Esophagus (tissue), 2 donors: ENCODE measurements around the gene SLC4A4. TPM values are rescaled to one million over a fixed set of nuclear protein-coding genes. Genes with fewer than 3 reads are reported as not detected.

ENCODE experiments used
- H3K27ac ChIP-seq, 2 donors: one replicate each; pipeline ENCODE4 v1.5.1; 2013; ENCODE audit warnings: low read depth in 2 of 2, mild to moderate bottlenecking in 2 of 2, inconsistent platforms in 1 of 2, low read length in 1 of 2, moderate library complexity in 1 of 2
- H3K27me3 ChIP-seq, 2 donors: one replicate each; pipeline ENCODE4 v1.6.1; 2013; ENCODE audit warnings: low read length in 2 of 2, control low read depth in 1 of 2, mild to moderate bottlenecking in 1 of 2; ENCODE audit not compliant: insufficient read depth in 2 of 2, control insufficient read depth in 1 of 2
- H3K36me3 ChIP-seq, 2 donors: one replicate each; pipeline ENCODE4 v1.6.1; 2013; ENCODE audit warnings: low read length in 1 of 2; ENCODE audit not compliant: control insufficient read depth in 2 of 2, insufficient read depth in 2 of 2
- H3K4me1 ChIP-seq, 2 donors: one replicate each; pipeline ENCODE4 v1.6.1; 2013; ENCODE audit warnings: low read length in 1 of 2; ENCODE audit not compliant: control insufficient read depth in 2 of 2, insufficient read depth in 2 of 2
- H3K4me3 ChIP-seq, 2 donors: one replicate each; pipeline ENCODE4 v1.5.1; 2013; ENCODE audit warnings: low read length in 2 of 2, mild to moderate bottlenecking in 2 of 2, low read depth in 1 of 2, moderate library complexity in 1 of 2
- H3K9me3 ChIP-seq, 2 donors: one replicate each; pipeline ENCODE4 v1.6.1; 2013; ENCODE audit warnings: mild to moderate bottlenecking in 2 of 2, low read depth in 1 of 2, low read length in 1 of 2, moderate library complexity in 1 of 2; ENCODE audit not compliant: control insufficient read depth in 2 of 2, insufficient read depth in 1 of 2
- WGBS, 2 donors: extraction: QIAGEN DNeasy Blood & Tissue Kit; methylation state at CpG; one replicate each; pipeline ENCODE4 v1.1.7; 2013; 5-methylcytosine and 5-hydroxymethylcytosine counted together
- polyA plus RNA-seq, 2 donors: library from polyadenylated mRNA; stranded (reverse); fragments of 200-250 nt; gene quantifications; one replicate each; pipeline ENCODE4 v1.2.3, GENCODE V29; 2013
- donor health status: healthy with polysubstance abuse.
- donor health status: Bipolar disorder and iron deficiency.

SLC4A4 gene
- polyA plus RNA-seq, 2 donors = 0.39 to 0.75 TPM

- WGBS, 2 donors = 96 to 97% methylated on average over 2 of the region's 2 CpGs
- H3K4me1 ChIP-seq = no peaks in the 10 kb centered on the region
- H3K27ac ChIP-seq = no peak overlapping the region
- H3K4me3 ChIP-seq = no peak overlapping the region
- H3K27me3 ChIP-seq = no peaks in the 10 kb centered on the region
- no peaks in the 10 kb centered on the region for H3K36me3 ChIP-seq
- no peaks in the 10 kb centered on the region for H3K9me3 ChIP-seq
These were observed 134.1 kb downstream of the SLC4A4 start for GRCh38 chr4:71472946-71473345.

GRCh38 chr4:71473541-71474240, 134.9 kb downstream of the SLC4A4 start:
- Histone ChIP-seq H3K36me3 (no peaks in the 10 kb centered on the region), H3K27ac (no peak overlapping the region), H3K4me1 (no peaks in the 10 kb centered on the region), H3K27me3 (no peaks in the 10 kb centered on the region), H3K4me3 (no peak overlapping the region), H3K9me3 (no peaks in the 10 kb centered on the region)
- WGBS, 2 donors = 54 to 64% methylated on average over 4 of the region's 4 CpGs

GRCh38 chr4:71474731-71475130, 135.9 kb downstream of the SLC4A4 start:
- Histone ChIP-seq H3K9me3 (no peaks in the 10 kb centered on the region), H3K4me1 (no peaks in the 10 kb centered on the region), H3K27ac (no peak overlapping the region), H3K27me3 (no peaks in the 10 kb centered on the region), H3K4me3 (no peak overlapping the region), H3K36me3 (no peaks in the 10 kb centered on the region)
- WGBS, 2 donors = 90 to 93% methylated on average over 2 of the region's 2 CpGs

GRCh38 chr4:71476240-71476639, 137.4 kb downstream of the SLC4A4 start:
- no peak overlapping the region for H3K27ac ChIP-seq
- no peaks in the 10 kb centered on the region for H3K9me3 ChIP-seq
- H3K4me3 ChIP-seq = no peak overlapping the region
- no peaks in the 10 kb centered on the region for H3K4me1 ChIP-seq
- no peaks in the 10 kb centered on the region for H3K27me3 ChIP-seq
- WGBS, 2 donors = 65 to 73% methylated on average over 3 of the region's 3 CpGs
- H3K36me3 ChIP-seq = no peaks in the 10 kb centered on the region

- no peaks in the 10 kb centered on the region for H3K4me1 ChIP-seq
- WGBS, 2 donors = 70 to 74% methylated on average over 4 of the region's 4 CpGs
- no peak overlapping the region for H3K4me3 ChIP-seq
- H3K27me3 ChIP-seq = no peaks in the 10 kb centered on the region
- no peaks in the 10 kb centered on the region for H3K36me3 ChIP-seq
- no peak overlapping the region for H3K27ac ChIP-seq
- no peaks in the 10 kb centered on the region for H3K9me3 ChIP-seq
These were observed 147.9 kb downstream of the SLC4A4 start for GRCh38 chr4:71486550-71487343.

GRCh38 chr4:71487344-71487920, 148.6 kb downstream of the SLC4A4 start:
- H3K36me3 ChIP-seq = no peaks in the 10 kb centered on the region
- no peak overlapping the region for H3K4me3 ChIP-seq
- no peak overlapping the region for H3K27ac ChIP-seq
- 63 to 67% methylated on average over 4 of the region's 4 CpGs for WGBS, 2 donors
- H3K9me3 ChIP-seq = no peaks in the 10 kb centered on the region
- no peaks in the 10 kb centered on the region for H3K27me3 ChIP-seq
- no peaks in the 10 kb centered on the region for H3K4me1 ChIP-seq

- H3K27me3 ChIP-seq = no peaks in the 10 kb centered on the region
- no peaks in the 10 kb centered on the region for H3K9me3 ChIP-seq
- H3K4me1 ChIP-seq = no peaks in the 10 kb centered on the region
- 79 to 84% methylated on average over 1 of the region's 1 CpG for WGBS, 2 donors
- H3K4me3 ChIP-seq = no peak overlapping the region
- no peaks in the 10 kb centered on the region for H3K36me3 ChIP-seq
- H3K27ac ChIP-seq = no peak overlapping the region
These were observed 155.7 kb downstream of the SLC4A4 start for GRCh38 chr4:71494539-71494938.

- no peak overlapping the region for H3K4me3 ChIP-seq
- no peaks in the 10 kb centered on the region for H3K4me1 ChIP-seq
- H3K36me3 ChIP-seq = no peaks in the 10 kb centered on the region
- no peaks in the 10 kb centered on the region for H3K9me3 ChIP-seq
- no peaks in the 10 kb centered on the region for H3K27me3 ChIP-seq
- H3K27ac ChIP-seq = no peak overlapping the region
These were observed 156.6 kb downstream of the SLC4A4 start for GRCh38 chr4:71495454-71495853.

GRCh38 chr4:71497078-71497477, 158.3 kb downstream of the SLC4A4 start:
- Histone ChIP-seq H3K9me3 (no peaks in the 10 kb centered on the region), H3K36me3 (no peaks in the 10 kb centered on the region), H3K27me3 (no peaks in the 10 kb centered on the region), H3K4me1 (no peaks in the 10 kb centered on the region), H3K27ac (no peak overlapping the region), H3K4me3 (no peak overlapping the region)
- 85% methylated on average over 3 of the region's 3 CpGs for WGBS, 2 donors
